A673 (cell line): Measurements from ENCODE around the gene HSFX1.
"Not testable (repeated sequence)": the region's sequence is repeated elsewhere in the genome, so short reads cannot be mapped to it uniquely, and the experiment has no call there.

Source experiments
- EZH2 ChIP-seq: fragments of 200-600 bp; sonication (generic); IDR thresholded peaks from 2 replicates; pipeline ENCODE4 v1.6.1; 2017; ENCODE audit warnings: borderline replicate concordance, low read depth, mild to moderate bottlenecking, mixed read lengths, antibody characterized with exemption, low read length; ENCODE audit not compliant: poor library complexity, severe bottlenecking
- TF ChIP-seq, protein P1 (sequence below): fragments of 300-800, 200-600 bp; sonication (generic); conservative IDR thresholded peaks from 2 replicates; pipeline ENCODE4 v1.5.1; 2017; ENCODE audit warnings: low read depth, mild to moderate bottlenecking, antibody characterized with exemption, low read length, moderate library complexity, mixed read lengths

DNA sequence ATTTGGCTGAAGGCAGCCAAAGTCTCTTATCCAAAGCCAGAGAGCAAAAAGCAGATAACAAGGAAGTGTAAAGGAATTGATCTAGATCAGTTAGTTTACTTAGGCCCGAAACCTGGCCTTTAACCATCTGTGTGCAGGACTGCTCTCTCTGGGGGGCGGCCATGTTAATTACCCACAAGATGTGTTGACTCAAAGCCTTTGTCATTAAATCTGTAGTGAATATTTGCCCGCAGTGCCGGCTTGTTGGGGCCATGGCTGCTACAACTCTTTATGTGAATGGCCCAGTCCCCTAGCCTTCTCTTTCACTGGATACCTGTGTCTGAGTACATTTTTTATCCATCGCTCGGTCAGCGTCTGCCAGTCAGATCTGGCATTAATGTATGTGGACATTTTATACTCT lies 46.6 kb upstream of the HSFX1 start:
- TF ChIP-seq, protein P1, sequence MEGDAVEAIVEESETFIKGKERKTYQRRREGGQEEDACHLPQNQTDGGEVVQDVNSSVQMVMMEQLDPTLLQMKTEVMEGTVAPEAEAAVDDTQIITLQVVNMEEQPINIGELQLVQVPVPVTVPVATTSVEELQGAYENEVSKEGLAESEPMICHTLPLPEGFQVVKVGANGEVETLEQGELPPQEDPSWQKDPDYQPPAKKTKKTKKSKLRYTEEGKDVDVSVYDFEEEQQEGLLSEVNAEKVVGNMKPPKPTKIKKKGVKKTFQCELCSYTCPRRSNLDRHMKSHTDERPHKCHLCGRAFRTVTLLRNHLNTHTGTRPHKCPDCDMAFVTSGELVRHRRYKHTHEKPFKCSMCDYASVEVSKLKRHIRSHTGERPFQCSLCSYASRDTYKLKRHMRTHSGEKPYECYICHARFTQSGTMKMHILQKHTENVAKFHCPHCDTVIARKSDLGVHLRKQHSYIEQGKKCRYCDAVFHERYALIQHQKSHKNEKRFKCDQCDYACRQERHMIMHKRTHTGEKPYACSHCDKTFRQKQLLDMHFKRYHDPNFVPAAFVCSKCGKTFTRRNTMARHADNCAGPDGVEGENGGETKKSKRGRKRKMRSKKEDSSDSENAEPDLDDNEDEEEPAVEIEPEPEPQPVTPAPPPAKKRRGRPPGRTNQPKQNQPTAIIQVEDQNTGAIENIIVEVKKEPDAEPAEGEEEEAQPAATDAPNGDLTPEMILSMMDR: not testable (repeated sequence)
- TF ChIP-seq EZH2: not testable (repeated sequence)
